ENCODE data around the gene PPM1L.
A peak's percentile ranks its signal among the peaks of the same experiment; 100 is the strongest.

Gene PPM1L

DNA sequence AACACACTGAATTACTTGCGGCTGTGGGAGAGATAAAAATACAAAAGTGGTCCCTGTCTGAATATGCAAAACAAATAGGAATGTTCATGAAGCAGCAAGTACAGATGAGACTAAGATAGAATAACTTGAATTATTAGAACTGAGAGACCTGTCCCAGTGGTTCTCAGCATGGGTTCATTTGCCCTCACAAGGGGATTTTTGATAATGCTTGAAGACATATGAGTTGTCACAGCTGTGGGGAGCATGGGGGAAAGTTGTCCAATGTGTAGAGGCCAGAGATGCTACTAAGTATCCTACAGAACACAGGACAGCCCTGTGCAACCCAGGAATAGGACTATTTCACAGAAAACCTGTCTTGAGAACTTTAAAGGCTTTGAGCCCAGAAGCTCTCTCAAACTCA is 22.4 kb downstream of the PPM1L start:
- no peak for FAIRE-seq
- no peak for TF ChIP-seq POU2F2 (IDR thresholded peaks at IDR 0.05; ENCODE audit: low read depth, low read length)
- no peak for TF ChIP-seq TAF1 (IDR thresholded peaks at IDR 0.05; ENCODE audit: low read depth, low read length)
- TF ChIP-seq POLR2AphosphoS5 (IDR thresholded peaks at IDR 0.05; ENCODE audit: low read depth, low read length) = no peak
- no peak for TF ChIP-seq SPI1 (IDR thresholded peaks at IDR 0.05; ENCODE audit: low read depth, low read length)
- no peak for DNase-seq (ENCODE audit: insufficient read length, low spot score)

DNA sequence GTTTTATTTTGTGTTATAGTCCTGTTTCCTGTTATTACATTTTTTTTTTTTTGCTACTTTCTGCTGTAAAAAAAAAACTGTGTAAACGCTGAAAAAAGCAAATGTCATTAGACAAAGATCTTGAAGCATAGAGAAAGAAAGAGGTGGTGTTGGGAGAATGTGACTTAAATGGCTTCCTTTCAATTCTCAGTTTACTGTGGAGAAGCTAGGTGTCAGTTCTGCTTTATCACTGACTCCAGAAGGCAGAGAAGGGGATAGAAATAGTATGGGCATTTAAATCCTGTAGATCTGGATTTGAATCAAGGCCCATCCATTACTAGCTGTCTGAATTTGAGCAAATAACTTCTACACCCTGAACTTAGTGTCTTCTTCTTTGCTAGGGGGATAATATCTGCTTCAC is 23.0 kb downstream of the PPM1L start:
- TF ChIP-seq POU2F2 (IDR thresholded peaks at IDR 0.05; ENCODE audit: low read depth, low read length) (no peak), SPI1 (IDR thresholded peaks at IDR 0.05; ENCODE audit: low read depth, low read length) (0 out of 2 replicates have a peak, but pooled peaks have one; percentile 28)

GRCh38 chr3:160780245-160780644 is 24.2 kb downstream of the PPM1L start:
- DNase-seq (ENCODE audit: insufficient read length, low spot score) (no peak), FAIRE-seq (no peak)
- no peak for TF ChIP-seq TAF1 (IDR thresholded peaks at IDR 0.05; ENCODE audit: low read depth, low read length)
- peak; percentile 78 for TF ChIP-seq SPI1 (IDR thresholded peaks at IDR 0.05; ENCODE audit: low read depth, low read length)
- TF ChIP-seq POLR2AphosphoS5 (IDR thresholded peaks at IDR 0.05; ENCODE audit: low read depth, low read length) = no peak
- no peak for TF ChIP-seq POU2F2 (IDR thresholded peaks at IDR 0.05; ENCODE audit: low read depth, low read length)
- no peak for TF ChIP-seq PAX5 (IDR thresholded peaks at IDR 0.05; ENCODE audit: insufficient read depth, low read length, severe bottlenecking)
- TF ChIP-seq POLR2A (IDR thresholded peaks at IDR 0.05; ENCODE audit: low read depth, low read length) = no peak

More for the DNA sequence above, 23.0 kb downstream of the PPM1L start:
- FAIRE-seq (no peak), DNase-seq (ENCODE audit: insufficient read length, low spot score) (no peak)

GRCh38 chr3:160781402-160781801 is 25.4 kb downstream of the PPM1L start:
- FAIRE-seq = no peak
- TF ChIP-seq TAF1 (IDR thresholded peaks at IDR 0.05; ENCODE audit: low read depth, low read length) = no peak
- no peak for TF ChIP-seq PAX5 (IDR thresholded peaks at IDR 0.05; ENCODE audit: insufficient read depth, low read length, severe bottlenecking)
- no peak for TF ChIP-seq POLR2AphosphoS5 (IDR thresholded peaks at IDR 0.05; ENCODE audit: low read depth, low read length)
- TF ChIP-seq POU2F2 (IDR thresholded peaks at IDR 0.05; ENCODE audit: low read depth, low read length) = no peak
- no peak for DNase-seq (ENCODE audit: insufficient read length, low spot score)

GRCh38 chr3:160781863-160782262 is 25.8 kb downstream of the PPM1L start:
- FAIRE-seq (no peak), DNase-seq (ENCODE audit: insufficient read length, low spot score) (no peak)

GRCh38 chr3:160784853-160785252 is 28.8 kb downstream of the PPM1L start:
- DNase-seq (ENCODE audit: insufficient read length, low spot score) (no peak), FAIRE-seq (no peak)
- TF ChIP-seq POLR2A (IDR thresholded peaks at IDR 0.05; ENCODE audit: low read depth, low read length) = no peak
- TF ChIP-seq TAF1 (IDR thresholded peaks at IDR 0.05; ENCODE audit: low read depth, low read length) = no peak
- no peak for TF ChIP-seq POU2F2 (IDR thresholded peaks at IDR 0.05; ENCODE audit: low read depth, low read length)
- no peak for TF ChIP-seq SPI1 (IDR thresholded peaks at IDR 0.05; ENCODE audit: low read depth, low read length)
- no peak for TF ChIP-seq PAX5 (IDR thresholded peaks at IDR 0.05; ENCODE audit: insufficient read depth, low read length, severe bottlenecking)
- TF ChIP-seq POLR2AphosphoS5 (IDR thresholded peaks at IDR 0.05; ENCODE audit: low read depth, low read length) = no peak

More at GRCh38 chr3:160781863-160782262, 25.8 kb downstream of the PPM1L start:
- TF ChIP-seq PAX5 (IDR thresholded peaks at IDR 0.05; ENCODE audit: insufficient read depth, low read length, severe bottlenecking) (no peak), POLR2AphosphoS5 (IDR thresholded peaks at IDR 0.05; ENCODE audit: low read depth, low read length) (no peak), POU2F2 (IDR thresholded peaks at IDR 0.05; ENCODE audit: low read depth, low read length) (no peak), TAF1 (IDR thresholded peaks at IDR 0.05; ENCODE audit: low read depth, low read length) (no peak), SPI1 (IDR thresholded peaks at IDR 0.05; ENCODE audit: low read depth, low read length) (no peak), POLR2A (IDR thresholded peaks at IDR 0.05; ENCODE audit: low read depth, low read length) (no peak)

GRCh38 chr3:160790726-160791125 is 34.7 kb downstream of the PPM1L start:
- no peak for FAIRE-seq
- TF ChIP-seq SPI1 (IDR thresholded peaks at IDR 0.05; ENCODE audit: low read depth, low read length) (no peak), TAF1 (IDR thresholded peaks at IDR 0.05; ENCODE audit: low read depth, low read length) (no peak), PAX5 (IDR thresholded peaks at IDR 0.05; ENCODE audit: insufficient read depth, low read length, severe bottlenecking) (no peak), POU2F2 (IDR thresholded peaks at IDR 0.05; ENCODE audit: low read depth, low read length) (no peak), POLR2AphosphoS5 (IDR thresholded peaks at IDR 0.05; ENCODE audit: low read depth, low read length) (no peak), POLR2A (IDR thresholded peaks at IDR 0.05; ENCODE audit: low read depth, low read length) (no peak)
- DNase-seq (ENCODE audit: insufficient read length, low spot score) = no peak

- FAIRE-seq = no peak
- TF ChIP-seq PAX5 (IDR thresholded peaks at IDR 0.05; ENCODE audit: insufficient read depth, low read length, severe bottlenecking) (no peak), POLR2AphosphoS5 (IDR thresholded peaks at IDR 0.05; ENCODE audit: low read depth, low read length) (no peak), SPI1 (IDR thresholded peaks at IDR 0.05; ENCODE audit: low read depth, low read length) (no peak), POU2F2 (IDR thresholded peaks at IDR 0.05; ENCODE audit: low read depth, low read length) (no peak), TAF1 (IDR thresholded peaks at IDR 0.05; ENCODE audit: low read depth, low read length) (no peak), POLR2A (IDR thresholded peaks at IDR 0.05; ENCODE audit: low read depth, low read length) (no peak)
Observed at GRCh38 chr3:160792540-160792939, 36.5 kb downstream of the PPM1L start.

GRCh38 chr3:160793722-160794252 is 37.8 kb downstream of the PPM1L start:
- DNase-seq (ENCODE audit: insufficient read length, low spot score) (no peak), FAIRE-seq (no peak)
- TF ChIP-seq POU2F2 (IDR thresholded peaks at IDR 0.05; ENCODE audit: low read depth, low read length) (no peak), POLR2AphosphoS5 (IDR thresholded peaks at IDR 0.05; ENCODE audit: low read depth, low read length) (no peak), PAX5 (IDR thresholded peaks at IDR 0.05; ENCODE audit: insufficient read depth, low read length, severe bottlenecking) (no peak), POLR2A (IDR thresholded peaks at IDR 0.05; ENCODE audit: low read depth, low read length) (no peak), SPI1 (IDR thresholded peaks at IDR 0.05; ENCODE audit: low read depth, low read length) (no peak), TAF1 (IDR thresholded peaks at IDR 0.05; ENCODE audit: low read depth, low read length) (no peak)

More at GRCh38 chr3:160792540-160792939, 36.5 kb downstream of the PPM1L start:
- DNase-seq (ENCODE audit: insufficient read length, low spot score) = no peak

- no peak for TF ChIP-seq POLR2A (IDR thresholded peaks at IDR 0.05; ENCODE audit: low read depth, low read length)
- no peak for TF ChIP-seq POLR2AphosphoS5 (IDR thresholded peaks at IDR 0.05; ENCODE audit: low read depth, low read length)
- TF ChIP-seq POU2F2 (IDR thresholded peaks at IDR 0.05; ENCODE audit: low read depth, low read length) = no peak
- no peak for TF ChIP-seq SPI1 (IDR thresholded peaks at IDR 0.05; ENCODE audit: low read depth, low read length)
- no peak for TF ChIP-seq TAF1 (IDR thresholded peaks at IDR 0.05; ENCODE audit: low read depth, low read length)
- no peak for TF ChIP-seq PAX5 (IDR thresholded peaks at IDR 0.05; ENCODE audit: insufficient read depth, low read length, severe bottlenecking)
- DNase-seq (ENCODE audit: insufficient read length, low spot score) (no peak), FAIRE-seq (no peak)
Observed at GRCh38 chr3:160796089-160796812, 40.2 kb downstream of the PPM1L start.

Data from GM12891 (cell line).